ENCODE results near the gene LY6G5C. TPM values are rescaled to one million over a fixed set of nuclear protein-coding genes. Genes with fewer than 3 reads are reported as not detected.

LY6G5C gene
- total RNA-seq, 1 experiment from 2014 or later: 1.7 TPM

- TF ChIP-seq CTCF (IDR thresholded peaks at IDR 0.05 in 2 of 3, conservative IDR thresholded peaks at IDR 0.05 in 1 of 3; ENCODE audit: borderline replicate concordance in 1 of 3, insufficient read depth in 1 of 3, low read depth in 2 of 3, low read length in 2 of 3) (no peak), EZH2 (IDR thresholded peaks at IDR 0.05) (no peak), CEBPB (IDR thresholded peaks at IDR 0.05; ENCODE audit: low read depth) (no peak)
Measured at GRCh38 chr6:31686483-31686882, 5.6 kb upstream of the LY6G5C start (continued).

- Histone ChIP-seq H3K9ac (ENCODE audit: low read length) (no peak overlapping the region), H4K20me1 (ENCODE audit: insufficient read depth) (no peaks in the 10 kb centered on the region), H3K27ac (ENCODE audit: low read depth, low read length) (no peak overlapping the region), H3K4me1 (ENCODE audit: control insufficient read depth in 1 of 2, insufficient read depth in 2 of 2, low read length in 2 of 2) (peaks cover 4 to 19% of the 10 kb centered on the region in 2 experiments; a peak in 3 of 4 replicates), H3K79me2 (ENCODE audit: insufficient read depth, low read length) (no peaks in the 10 kb centered on the region), H3K4me2 (ENCODE audit: low read length) (no peak overlapping the region), H2AFZ (ENCODE audit: low read depth, low read length, poor library complexity, severe bottlenecking) (no peak overlapping the region), H3K9me2 (ENCODE audit: insufficient read depth) (no peaks in the 10 kb centered on the region), H3K9me3 (ENCODE audit: control insufficient read depth in 1 of 2, insufficient read depth in 1 of 2, low read depth in 1 of 2, low read length in 2 of 2) (no peaks in the 10 kb centered on the region), H3K4me3 (replicated peaks in 1 of 2; ENCODE audit: low read depth in 1 of 2, low read length in 2 of 2) (no peak overlapping the region), H3K36me3 (ENCODE audit: control insufficient read depth in 1 of 2, insufficient read depth in 2 of 2, low read length in 2 of 2) (peaks cover 5 to 9% of the 10 kb centered on the region in 2 experiments; a peak in 2 of 4 replicates), H3K27me3 (ENCODE audit: insufficient read depth, low read length) (no peaks in the 10 kb centered on the region)
- ChIA-PET POLR2A (no interaction called here), RAD21 (ENCODE audit: low non-redundant PET in 1 of 2, low total read pairs in 2 of 2, uncharacterized antibody in 2 of 2, unreplicated experiment in 2 of 2) (no interaction called here), CTCF (interaction anchor here (1.6 kb wide), 1 partner anchor 90 kb away, joined by 3 read pairs; no protein-coding TSS in a partner anchor)
- ATAC-seq (no peak), DNase-seq (ENCODE audit: low read depth, low spot score) (no peak)
- TF ChIP-seq FOSL1 (IDR thresholded peaks at IDR 0.05; ENCODE audit: low read depth): no peak
- TF ChIP-seq POLR2A (IDR thresholded peaks at IDR 0.05; ENCODE audit: borderline replicate concordance, extremely low read depth, insufficient read depth, insufficient read length): no peak
- TF ChIP-seq CBX3 (IDR thresholded peaks at IDR 0.05; ENCODE audit: low read depth): no peak
- no peak for TF ChIP-seq SP1 (IDR thresholded peaks at IDR 0.05; ENCODE audit: low read depth)
- intact Hi-C loops (cut with micrococcal nuclease): no loop called here
- no TSS peak for BruUV-seq (replicated peaks)
Measured at GRCh38 chr6:31683591-31683990, 2.7 kb upstream of the LY6G5C start.
